GM12892 (cell line): ENCODE measurements around the gene DOCK9.

Experiments
- DNase-seq: peaks from one replicate; pipeline ENCODE4 v3.0.0; 2011; ENCODE audit not compliant: insufficient read length
- FAIRE-seq: peaks from 2 replicates; lab custom pipeline; 2011; peaks lifted over from hg19 to GRCh38; lab: Jason Lieb, UNC
- POLR2A ChIP-seq: IDR thresholded peaks from 2 replicates; pipeline ENCODE4 v1.6.1; 2011; ENCODE audit warnings: low read depth, low read length, control low read depth
- POLR2AphosphoS5 ChIP-seq: IDR thresholded peaks from 2 replicates; pipeline ENCODE4 v1.6.1; 2011; ENCODE audit warnings: low read depth, low read length, control low read depth
- TAF1 ChIP-seq: IDR thresholded peaks from 2 replicates; pipeline ENCODE4 v1.6.1; 2011; ENCODE audit warnings: low read depth, mild to moderate bottlenecking, control low read depth, low read length, borderline replicate concordance

DOCK9 gene

GRCh38 chr13:98746968-98747367 lies 230.9 kb downstream of the DOCK9 start:
- FAIRE-seq (no peak), DNase-seq (no peak)
- TF ChIP-seq POLR2AphosphoS5 (no peak), TAF1 (no peak), POLR2A (no peak)
